Measurements from ENCODE around the gene SRPK2.
A peak's percentile ranks its signal among the peaks of the same experiment; 100 is the strongest.
"Not testable (repeated sequence)": the region's sequence is repeated elsewhere in the genome, so short reads cannot be mapped to it uniquely, and the experiment has no call there.

The SRPK2 gene

DNA sequence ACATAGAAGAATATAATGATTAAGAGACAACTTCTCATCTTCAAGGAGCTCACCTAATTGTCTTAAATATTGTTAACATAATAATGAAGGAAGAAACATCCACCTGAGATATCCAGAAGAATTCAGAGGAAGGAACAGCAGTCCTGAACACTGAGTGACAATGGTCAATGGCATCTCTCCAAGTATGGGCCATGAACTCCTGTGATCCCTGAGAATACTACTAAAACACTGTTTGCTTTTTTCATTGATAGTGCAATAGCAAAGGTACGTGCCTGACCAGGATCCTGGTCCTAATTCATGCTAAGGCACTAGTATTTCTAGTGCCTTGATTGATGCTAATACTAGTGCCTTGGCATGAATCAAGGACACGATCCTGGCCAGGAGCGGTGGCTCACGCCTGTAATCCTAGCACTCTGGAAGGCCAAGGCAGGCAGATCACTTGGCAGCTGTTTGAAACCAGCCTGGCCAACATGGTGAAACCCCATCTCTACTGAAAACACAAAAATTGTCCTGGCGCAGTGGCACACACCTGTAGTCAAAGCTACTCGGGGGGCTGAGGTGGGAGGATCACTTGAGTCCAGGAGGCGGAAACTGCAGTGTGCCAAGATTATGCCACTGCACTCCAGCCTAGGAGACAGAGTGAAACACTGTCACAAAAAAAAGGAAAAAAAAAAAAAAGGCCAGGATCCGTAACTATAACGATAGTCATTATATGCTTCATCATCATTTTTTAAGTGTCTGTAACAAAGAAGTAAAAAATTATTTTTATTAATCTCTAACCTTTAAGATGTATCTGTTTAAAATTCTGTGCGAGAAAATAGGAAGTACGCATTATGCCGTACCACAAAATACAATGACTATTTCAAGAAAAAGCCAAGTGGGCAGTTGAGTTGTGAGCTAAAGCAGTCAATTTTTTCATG lies 49.1 kb downstream of the SRPK2 start:
- no peak for ATAC-seq
- DNase-seq: no peak

GRCh38 chr7:105337529-105337928 lies 51.2 kb downstream of the SRPK2 start:
- ATAC-seq (no peak), DNase-seq (no peak)

- DNase-seq: no peak
- no peak for ATAC-seq
Measured at GRCh38 chr7:105336009-105336408, 52.7 kb downstream of the SRPK2 start.

DNA sequence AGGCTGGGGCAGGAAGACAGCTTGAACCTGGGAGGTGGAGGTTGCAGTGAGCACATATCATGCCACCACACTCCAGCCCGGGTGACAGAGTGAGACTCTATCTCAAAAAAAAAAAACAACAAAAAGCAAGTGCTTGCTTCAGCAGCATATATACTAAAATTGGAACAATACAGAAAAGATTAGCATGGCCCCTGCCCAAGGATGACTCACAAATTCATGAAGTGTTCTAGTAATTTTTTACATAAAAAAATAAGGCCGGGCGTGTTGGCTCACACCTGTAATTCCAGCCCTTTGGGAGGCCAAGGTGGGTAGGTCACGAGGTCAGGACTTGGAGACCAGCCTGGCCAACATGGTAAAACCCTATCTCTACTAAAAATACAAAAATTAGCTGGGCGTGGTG lies 56.1 kb downstream of the SRPK2 start:
- DNase-seq, ATAC-seq: not testable (repeated sequence)

DNA sequence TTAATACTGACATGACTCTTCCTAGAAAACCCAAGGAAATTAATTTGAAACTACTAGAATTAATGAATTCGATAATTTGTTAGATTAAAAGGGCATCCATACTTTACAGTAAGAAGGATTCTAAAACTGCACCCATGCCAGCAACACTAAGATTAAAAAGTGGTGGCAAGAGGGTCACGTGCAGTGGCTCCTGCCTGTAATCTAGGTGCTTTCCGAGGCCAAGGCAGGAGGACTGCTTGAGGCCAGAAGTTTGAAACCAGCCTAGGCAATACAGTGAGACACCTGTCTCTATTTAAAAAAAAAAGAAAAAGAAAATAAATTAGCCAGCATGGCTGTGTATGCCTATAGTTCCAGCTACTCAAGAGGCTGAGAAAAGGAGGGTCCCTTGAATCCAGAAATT lies 58.2 kb downstream of the SRPK2 start:
- ATAC-seq (no peak), DNase-seq (no peak)

DNA sequence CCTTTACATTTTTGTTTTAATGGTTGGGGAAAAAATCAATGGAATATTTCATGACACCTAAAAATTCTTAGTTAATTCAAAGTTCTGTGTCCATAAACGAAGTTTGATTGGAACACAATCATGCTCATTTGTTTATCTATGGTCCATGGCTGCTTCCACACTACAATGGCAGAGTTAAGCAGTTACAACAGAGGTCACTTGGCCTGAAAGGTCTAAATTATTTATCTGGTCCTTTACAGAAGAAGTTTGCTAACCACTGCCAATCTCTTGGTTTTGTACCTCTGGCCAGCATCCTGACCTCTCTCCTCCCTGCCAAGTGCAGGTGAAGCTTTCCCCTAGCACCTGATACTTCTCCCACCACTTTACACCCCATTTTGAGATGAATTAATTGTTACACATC lies 61.5 kb downstream of the SRPK2 start:
- ATAC-seq (no peak), DNase-seq (no peak)

- ATAC-seq (no peak), DNase-seq (no peak)
Measured at GRCh38 chr7:105325216-105325904, 63.4 kb downstream of the SRPK2 start.

GRCh38 chr7:105324606-105325005 lies 64.1 kb downstream of the SRPK2 start:
- not testable (repeated sequence) for ATAC-seq, DNase-seq

- DNase-seq: no peak
- ATAC-seq: no peak
Measured at GRCh38 chr7:105323366-105323765, 65.4 kb downstream of the SRPK2 start.

DNA sequence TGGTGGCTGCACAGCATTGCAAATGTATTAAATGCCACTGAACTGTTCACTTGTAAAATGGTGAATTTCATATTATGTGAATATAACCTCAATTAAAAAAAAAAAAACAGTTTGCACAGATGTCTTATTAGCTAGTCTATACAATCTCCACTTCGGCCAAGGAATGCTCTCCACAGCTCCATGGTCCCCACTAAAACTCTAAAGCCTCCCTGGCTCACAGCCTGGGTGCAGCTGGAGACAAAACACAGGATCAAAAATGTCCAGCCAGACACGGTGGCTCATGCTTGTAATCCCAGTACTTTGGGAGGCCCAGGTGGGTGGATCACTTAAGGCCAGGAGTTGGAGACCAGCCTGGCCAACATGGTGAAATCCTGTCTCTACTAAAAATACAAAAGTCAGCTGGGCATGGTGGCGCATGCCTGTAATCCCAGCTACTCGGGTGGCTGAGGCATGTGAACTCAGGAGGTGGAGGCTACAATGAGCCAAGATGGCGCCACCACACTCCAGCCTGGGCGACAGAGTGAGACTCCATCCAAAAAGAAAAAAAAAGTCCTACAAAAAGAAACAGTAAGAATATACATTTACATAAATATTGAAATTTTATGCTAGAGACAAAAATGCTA lies 66.0 kb downstream of the SRPK2 start:
- no peak for DNase-seq
- ATAC-seq: no peak

- ATAC-seq (no peak), DNase-seq (no peak)
Measured at GRCh38 chr7:105321754-105322455, 66.8 kb downstream of the SRPK2 start.

DNA sequence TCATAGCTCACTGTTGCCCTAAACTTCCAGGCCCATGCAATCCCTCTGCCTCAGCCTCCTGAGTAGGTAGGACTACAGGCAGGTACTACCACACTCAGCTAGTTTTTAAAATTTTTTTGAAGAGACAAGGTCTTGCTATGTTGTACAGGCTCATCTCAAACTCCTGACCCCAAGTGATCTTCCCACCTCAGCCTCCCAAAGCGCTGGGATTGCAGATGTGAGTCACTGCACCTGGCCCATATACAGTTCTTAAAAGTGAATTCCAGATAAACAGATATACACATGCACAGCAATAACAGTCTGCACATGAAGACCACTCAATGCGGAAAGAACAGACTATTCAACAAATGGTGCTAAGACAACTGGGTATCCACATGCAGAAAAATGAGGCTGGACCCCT lies 67.8 kb downstream of the SRPK2 start:
- no peak for ATAC-seq
- DNase-seq: no peak

DNA sequence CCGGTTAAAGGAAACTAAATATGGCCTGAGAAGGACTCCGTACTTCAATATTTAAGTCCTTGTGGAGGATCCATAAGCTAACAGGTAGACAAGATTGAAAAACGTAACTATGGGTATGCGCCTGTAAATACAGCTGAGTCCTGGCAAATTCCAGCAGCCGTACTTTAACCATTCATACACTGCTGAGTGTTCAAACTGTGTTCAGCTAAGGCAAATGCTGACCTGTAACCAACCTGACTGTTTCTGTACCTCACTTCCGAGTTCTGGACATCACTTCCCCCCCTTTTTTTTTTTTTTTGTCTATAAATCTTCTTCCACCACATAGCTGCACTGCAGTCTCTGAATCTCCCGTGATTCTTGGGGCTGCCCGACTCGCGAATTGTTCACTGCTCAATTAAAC lies 69.1 kb downstream of the SRPK2 start:
- ATAC-seq (no peak), DNase-seq (no peak)

GRCh38 chr7:105316578-105317344 lies 72.0 kb downstream of the SRPK2 start:
- DNase-seq (no peak), ATAC-seq (no peak)

- ATAC-seq: no peak
- DNase-seq: no peak
Measured at GRCh38 chr7:105315357-105315756, 73.4 kb downstream of the SRPK2 start.

GRCh38 chr7:105309235-105310169 lies 79.2 kb downstream of the SRPK2 start:
- DNase-seq (no peak), ATAC-seq (peak; percentile 41)

DNA sequence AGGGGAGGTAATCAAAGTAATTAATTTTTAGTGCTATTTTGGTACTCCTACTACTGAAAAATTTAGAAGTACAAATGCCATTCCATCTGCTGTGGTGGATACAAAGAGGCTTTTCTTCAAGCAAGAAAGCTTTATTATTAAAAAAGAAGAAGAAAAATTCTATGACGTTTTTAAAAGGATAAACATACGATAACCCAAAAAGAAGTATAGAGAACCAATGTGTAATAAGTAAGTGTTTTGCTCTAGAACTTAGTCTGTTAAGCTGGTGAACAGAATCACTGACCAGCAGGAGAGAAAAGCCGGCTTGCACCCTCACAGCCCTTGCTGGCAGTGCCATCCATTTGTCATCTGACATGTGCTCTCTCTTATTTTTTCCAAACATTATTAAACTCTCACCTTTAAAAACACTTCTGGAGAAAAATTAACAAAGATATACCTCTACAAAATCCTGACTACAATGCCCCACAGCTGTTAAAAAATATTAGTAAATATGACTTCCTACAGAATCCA lies 81.5 kb downstream of the SRPK2 start:
- ATAC-seq (no peak), DNase-seq (no peak)

GRCh38 chr7:105306298-105306748 lies 82.4 kb downstream of the SRPK2 start:
- no peak for DNase-seq

DNA sequence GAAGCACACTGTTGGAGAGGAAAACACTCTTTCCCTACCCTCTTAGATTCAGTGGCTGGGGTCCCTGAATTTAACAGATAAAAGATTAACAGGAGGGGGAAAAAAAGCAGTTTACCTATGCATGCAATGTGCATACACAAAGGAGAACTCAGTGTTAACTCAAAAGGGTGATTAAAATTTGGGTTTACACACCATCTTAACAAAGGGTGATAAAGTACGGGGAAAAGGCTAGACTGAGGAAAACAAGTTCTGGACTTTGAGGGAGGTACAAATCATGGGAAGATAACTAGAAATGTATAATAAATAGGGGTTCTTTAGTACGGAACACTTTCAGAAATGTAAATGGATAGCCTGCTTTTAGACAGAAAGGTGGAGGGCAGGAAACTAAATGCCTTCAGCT lies 83.1 kb downstream of the SRPK2 start:
- ATAC-seq: no peak
- DNase-seq: no peak

More at GRCh38 chr7:105306298-105306748, 82.4 kb downstream of the SRPK2 start:
- ATAC-seq: peak; percentile 30
